Ecto neural progenitor cell (in vitro differentiated cells): ENCODE data around the gene NHERF1.
A peak's percentile ranks its signal among the peaks of the same experiment; 100 is the strongest.

Experiments used
- DNase-seq: peaks from one replicate; pipeline ENCODE4 v3.0.0-alpha.2; 2018; ENCODE audit warnings: low spot score

Gene NHERF1

GRCh38 chr17:74768069-74768762 is 19.8 kb downstream of the NHERF1 start:
- no peak for DNase-seq

- DNase-seq, result no peak
These were observed 20.3 kb downstream of the NHERF1 start for GRCh38 chr17:74768763-74769114.

- DNase-seq, result no peak
These were observed 20.9 kb downstream of the NHERF1 start for GRCh38 chr17:74769266-74769855.

- no peak for DNase-seq
These were observed 21.5 kb downstream of the NHERF1 start for GRCh38 chr17:74769856-74770497.

GRCh38 chr17:74770498-74771318 is 22.3 kb downstream of the NHERF1 start:
- peak; percentile 83 for DNase-seq

GRCh38 chr17:74771319-74771914 is 23.0 kb downstream of the NHERF1 start:
- DNase-seq, result no peak

GRCh38 chr17:74772053-74772452 is 23.6 kb downstream of the NHERF1 start:
- DNase-seq, result no peak

- DNase-seq, result no peak
These were observed 25.0 kb downstream of the NHERF1 start for GRCh38 chr17:74773414-74773813.

GRCh38 chr17:74773871-74774286 is 25.5 kb downstream of the NHERF1 start:
- DNase-seq, result no peak

- DNase-seq, result no peak
These were observed 27.1 kb downstream of the NHERF1 start for GRCh38 chr17:74775409-74776043.

GRCh38 chr17:74776044-74776962 is 27.9 kb downstream of the NHERF1 start, which contains the start of gene NAT9:
TSS of gene NAT9 (minus strand) at chr17:74776345. CDS start at chr17:74775698, 647 bp downstream.
- DNase-seq, result peak; percentile 100

GRCh38 chr17:74776990-74777389 is 28.6 kb downstream of the NHERF1 start:
- no peak for DNase-seq

GRCh38 chr17:74777901-74778515 is 29.6 kb downstream of the NHERF1 start:
- DNase-seq, result no peak

GRCh38 chr17:74778960-74779359 is 30.5 kb downstream of the NHERF1 start:
- DNase-seq, result no peak

- no peak for DNase-seq
These were observed 31.1 kb downstream of the NHERF1 start for GRCh38 chr17:74779501-74779900.

- DNase-seq, result no peak
These were observed 31.5 kb downstream of the NHERF1 start for GRCh38 chr17:74779948-74780400.

GRCh38 chr17:74780443-74781238 is 32.2 kb downstream of the NHERF1 start:
- DNase-seq, result peak; percentile 67

- no peak for DNase-seq
These were observed 34.1 kb downstream of the NHERF1 start for GRCh38 chr17:74782571-74782970.
